CMK (cell line): ENCODE data around the gene PCGF3.

ENCODE experiments used
- DNase-seq: peaks from one replicate; pipeline ENCODE4 v3.0.0-alpha.2; 2010; ENCODE audit warnings: low read depth

PCGF3 gene

DNA sequence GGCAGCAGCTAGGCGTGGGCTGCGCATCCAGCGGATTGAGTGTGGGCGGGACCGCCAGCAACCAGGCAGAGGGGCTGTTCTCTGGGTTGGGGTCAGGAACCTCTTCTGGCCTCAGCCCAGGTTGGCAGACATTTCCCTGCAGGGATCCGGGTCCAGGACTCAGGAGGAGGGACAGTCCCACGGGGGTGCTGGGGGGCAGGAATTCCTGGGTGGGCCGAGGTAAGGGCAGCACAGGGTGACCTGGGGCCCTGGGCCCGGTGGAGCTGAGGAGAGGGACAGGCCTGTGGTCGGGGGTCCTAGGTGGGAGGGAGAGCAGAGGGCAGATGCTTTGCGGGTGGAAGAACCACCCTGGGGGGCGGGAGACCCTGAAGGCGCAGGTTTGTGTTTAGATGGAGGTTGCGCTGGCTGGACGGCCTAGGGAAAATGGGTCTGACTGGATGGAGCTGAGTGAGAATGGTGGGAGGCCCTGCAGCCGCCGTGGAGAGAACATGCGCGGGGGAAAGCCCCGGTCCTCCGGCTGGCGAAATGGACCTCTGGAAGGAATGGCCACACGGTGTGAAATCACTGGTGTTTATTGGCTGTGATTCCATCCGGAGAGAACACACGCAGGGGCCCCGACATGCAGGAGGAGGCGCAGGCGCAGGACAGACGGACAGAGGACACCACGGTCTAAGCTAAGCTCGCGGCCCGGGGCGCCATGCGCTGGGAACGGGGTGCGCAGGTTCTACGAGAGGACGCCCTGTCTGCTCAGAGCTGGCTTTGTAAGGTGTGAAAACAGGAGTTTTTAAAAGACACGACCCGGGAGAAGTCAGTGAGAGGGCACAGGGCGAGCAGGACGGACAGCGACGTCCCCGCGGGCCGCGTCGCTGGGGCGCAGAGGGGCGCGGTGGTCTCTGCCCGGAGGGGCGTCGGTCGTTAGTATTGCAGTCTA, 79.0 kb downstream of the PCGF3 start:
- DNase-seq, result no peak

DNA sequence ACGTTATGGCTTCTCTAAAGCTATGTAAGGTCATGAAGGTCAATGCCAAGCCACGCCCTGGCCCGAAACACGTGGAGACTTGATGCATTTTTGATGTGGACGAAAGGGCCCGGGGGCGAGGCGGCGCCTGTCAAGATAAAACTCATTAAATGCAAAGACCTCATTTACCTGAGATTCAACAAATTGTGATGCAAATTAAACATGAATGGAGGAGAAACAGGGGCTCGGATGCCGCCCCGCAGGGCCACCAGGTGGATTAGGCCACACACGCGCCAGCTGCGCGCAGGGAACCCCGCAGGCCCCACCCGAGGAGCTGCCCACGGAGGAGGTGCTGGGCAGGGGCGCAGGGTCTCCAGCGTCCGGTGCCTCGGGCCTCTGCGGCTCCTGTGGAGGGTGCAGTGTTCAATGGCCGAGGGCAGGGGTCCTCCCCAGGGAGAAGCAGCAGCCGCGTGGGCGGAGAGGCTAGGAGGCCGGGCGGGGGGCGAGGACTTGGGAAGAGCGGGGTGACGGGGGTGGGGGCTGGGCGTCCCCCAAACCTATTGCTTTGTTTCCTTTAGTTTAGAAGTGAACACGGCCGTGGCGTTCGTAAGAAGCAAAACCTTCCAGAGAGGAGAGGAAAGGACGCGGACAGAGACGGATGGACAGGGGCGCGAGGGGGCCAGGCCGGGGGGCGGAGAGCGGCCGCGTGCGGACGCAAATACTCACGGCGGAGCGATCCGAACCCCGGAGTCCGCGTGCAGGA, 79.9 kb downstream of the PCGF3 start:
- DNase-seq, result no peak

DNA sequence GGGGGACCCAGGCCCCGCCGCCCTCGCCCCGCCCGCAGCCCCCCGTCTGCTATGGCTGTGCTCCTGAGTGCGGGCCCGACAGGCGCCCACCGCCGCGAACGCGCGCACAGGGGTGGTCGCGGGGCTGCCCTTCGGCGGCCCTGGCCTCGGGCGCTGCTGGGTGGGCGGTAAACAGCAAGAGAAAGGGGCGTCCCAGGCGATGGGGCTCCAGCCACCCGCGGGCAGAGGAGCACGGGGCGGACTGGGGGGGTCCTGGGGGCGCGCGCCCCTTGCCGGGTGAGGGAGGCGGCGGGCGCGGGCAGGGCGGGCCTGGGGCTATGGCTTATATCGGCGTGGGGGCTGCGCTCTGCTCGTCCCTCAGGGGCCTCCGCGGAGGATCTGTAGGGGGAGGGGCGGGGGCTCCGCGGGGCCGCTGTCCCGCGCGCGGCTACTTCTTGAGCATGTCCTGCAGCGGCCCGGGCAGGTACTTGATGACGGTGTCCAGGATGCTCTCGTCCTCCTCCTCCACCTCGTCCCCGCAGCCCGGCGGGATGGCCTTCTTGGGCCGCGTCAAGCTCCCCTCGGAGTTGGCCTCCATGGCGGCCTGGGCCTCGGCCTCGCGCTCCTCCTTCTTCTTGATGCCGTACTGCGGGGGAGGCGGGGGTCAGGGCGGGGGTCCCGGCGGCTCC, 80.6 kb downstream of the PCGF3 start:
- no peak for DNase-seq

DNA sequence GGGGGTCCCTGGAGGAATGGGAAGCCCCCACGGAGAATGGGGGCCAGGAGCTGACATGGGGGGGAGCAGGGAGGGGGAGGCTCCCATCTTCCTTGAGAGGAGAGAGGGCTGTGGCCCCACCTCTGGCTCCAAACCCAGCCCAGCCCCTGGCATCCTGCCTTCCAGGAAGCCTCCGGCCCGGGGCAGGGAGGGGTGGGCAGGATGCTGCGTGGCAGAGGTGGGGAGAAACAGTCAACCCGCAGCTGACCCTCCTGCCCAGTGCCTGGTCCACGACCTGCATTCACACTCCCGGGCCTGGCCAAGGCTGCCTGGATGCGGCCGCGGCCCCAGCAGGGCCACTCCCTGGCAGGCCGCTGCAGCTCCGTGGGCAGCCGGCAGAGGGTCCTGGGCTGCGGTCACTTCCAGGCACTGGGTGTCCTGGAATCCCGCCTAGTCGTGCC, 81.2 kb downstream of the PCGF3 start:
- DNase-seq, result no peak

DNA sequence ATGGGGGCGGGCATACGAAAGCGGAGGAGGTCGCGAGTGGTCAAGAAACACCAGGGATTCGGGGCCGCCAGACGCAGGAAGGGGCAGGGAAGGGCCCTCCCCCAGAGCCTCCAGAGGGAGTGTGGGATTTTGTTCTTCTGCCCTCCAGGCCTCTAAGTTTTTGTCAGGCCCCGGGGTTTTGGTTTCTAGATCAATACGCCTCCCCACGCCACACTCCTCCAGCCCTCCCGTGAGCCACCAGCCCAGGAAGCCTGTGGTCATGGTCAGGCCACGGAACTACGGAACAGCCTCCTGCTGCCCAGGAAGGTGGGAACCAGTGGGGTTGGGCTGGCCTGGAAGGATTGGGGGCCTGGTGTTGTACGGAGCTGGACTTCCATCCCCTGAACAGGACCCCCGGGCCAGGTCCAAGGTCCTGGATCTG, 81.9 kb downstream of the PCGF3 start:
- DNase-seq, result peak; percentile 41

DNA sequence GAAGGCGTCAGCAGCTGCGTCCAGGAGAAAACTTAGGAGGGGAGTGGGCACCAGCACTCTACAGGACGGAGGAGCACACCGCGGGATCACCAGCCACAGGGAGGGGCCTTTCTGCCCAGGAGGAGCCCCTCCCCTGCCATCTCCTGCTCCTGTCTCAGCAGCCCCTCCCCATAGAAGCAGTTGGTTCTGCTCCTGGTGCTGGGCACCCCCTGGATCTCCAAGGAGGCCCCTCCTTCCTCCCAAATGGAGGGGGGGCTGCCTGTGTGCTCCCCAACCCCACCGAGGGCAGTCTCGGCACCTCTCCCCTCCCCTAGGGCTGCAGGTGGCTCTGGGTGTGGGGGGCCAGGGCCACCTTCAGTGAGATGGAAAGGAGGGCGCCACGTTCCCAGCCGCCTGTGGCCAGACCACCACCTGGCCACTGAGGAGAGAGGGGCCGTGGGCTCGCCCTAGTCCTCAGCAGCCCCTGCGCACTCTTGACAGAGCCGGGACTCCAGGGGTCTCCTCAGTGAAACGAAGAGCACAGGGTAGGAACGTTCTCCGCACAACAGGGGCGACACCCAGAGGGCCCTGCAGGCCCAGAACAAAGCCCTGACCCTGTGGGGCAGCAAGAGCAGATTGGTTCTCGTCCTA, 82.5 kb downstream of the PCGF3 start:
- DNase-seq, result no peak

DNA sequence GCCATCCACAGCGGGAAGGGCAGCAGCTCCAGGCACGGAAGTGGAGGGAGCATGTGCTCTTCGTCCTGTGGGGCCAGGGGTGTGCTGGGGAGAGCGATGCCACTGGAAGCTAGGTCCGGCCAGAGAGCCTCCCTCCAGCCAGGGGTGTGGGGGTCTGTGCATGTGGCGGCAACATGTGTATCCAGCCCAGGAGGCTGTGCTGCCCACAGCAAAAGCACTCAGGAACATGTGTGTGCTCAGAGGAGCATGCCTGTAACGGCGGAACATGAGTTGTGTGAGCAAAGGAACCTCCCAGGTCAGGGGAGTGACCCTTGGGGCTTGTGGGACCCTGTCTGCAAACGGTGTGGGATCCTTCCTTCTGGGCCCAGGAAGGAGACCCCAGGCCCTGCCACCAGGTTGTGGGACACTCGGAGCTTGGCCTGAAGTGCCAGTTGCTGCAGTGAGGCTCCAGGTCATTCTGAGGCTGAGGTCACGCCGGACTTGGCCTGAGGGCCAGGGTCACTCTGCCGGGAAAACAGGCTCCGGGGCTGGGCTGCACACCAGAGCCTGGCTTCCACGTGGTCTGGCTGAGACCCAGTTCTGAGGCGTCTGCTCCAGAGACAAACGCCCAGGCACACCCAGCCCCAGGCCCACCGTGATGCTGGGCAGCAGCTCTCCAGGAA, 83.1 kb downstream of the PCGF3 start:
- no peak for DNase-seq

DNA sequence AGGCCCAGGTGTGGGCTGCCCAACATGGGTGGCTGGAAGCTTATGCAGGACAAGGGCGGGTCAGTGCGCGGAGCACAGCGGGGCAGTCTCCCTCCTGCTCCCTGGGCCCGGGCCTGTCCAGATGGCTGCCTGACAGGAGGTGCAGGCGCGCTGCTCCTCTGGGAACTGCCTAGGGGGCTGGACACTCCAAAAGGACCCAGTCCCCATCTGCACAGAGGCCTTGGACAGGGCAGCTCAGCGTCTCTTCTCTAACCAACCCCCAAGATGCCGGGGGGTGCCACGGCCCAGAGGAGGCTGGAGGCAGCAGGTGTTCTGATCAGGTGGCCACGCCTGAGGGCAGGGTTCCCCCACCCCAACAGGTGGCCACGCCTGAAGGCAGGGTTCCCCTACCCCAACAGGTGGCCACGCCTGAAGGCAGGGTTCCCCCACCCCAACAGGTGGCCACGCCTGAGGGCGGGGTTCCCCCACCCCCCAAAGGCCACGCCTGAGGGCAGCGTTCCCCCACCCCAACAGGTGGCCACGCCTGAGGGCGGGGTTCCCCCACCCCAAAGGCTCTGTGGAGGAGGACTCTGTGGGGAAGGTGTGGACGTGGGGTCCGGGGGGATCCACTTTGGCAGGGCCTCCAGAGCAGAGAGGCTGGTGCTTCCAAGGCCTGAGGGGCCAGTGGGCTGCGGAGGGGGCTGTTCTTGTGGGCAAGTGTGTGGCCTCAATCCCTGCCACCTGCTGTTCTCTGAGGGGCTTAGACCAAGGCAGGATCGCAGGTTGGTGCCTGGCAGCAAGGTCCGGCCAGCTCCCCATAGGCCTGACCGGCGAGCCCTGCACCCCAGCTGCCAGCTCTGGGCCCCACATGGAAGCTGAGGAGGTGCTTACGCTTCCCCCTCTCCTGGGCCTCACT, 84.2 kb downstream of the PCGF3 start:
- DNase-seq, result no peak

DNA sequence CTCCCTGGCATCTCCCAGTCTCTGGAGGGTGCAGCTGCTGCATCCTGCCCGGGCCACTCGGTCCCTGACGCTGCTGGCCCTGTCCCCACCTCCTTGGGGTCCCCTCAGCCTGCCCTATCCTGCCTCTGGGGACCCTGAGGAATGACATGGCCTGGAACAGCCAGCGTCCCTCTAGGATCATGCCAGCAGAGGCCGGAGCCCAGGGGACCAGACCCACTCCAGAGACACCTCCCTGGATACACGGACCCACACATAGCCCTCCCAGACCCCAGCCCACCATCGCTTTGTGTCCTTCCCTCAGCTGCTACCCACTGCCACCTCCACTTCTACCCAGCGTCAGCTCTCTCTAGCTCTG, 84.8 kb downstream of the PCGF3 start:
- DNase-seq, result no peak

DNA sequence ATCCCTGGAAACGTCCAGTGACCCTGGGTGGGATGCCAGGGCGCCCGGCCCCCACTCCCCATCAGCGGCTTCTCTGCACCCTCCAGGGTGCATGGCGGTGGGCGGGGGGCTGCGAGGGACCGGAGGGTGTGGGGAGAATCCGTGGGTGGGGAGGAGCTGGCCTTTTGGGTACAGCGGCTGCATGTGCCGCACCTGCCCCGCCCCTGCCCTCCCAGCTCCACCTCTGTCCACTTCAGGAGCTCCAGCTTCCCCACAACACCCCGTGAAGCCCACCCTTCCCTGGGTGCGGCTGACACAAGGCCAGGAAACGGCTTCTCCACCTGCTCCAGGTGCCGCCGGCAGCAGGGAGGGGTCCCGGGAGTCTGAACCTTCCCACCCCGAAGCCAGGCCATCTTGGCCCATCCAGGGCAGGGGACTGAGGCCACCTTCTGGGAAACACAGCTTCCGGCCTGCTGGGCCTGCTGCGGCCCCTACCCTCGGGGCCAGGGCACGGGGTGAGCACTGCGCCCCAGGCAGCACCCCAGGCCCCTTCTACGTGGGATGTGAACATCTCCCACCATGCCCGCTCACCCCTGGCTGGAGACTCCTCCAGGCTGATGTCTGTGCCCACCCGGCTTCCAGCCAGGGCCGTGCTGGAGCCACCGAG, 85.7 kb downstream of the PCGF3 start:
- DNase-seq, result no peak

DNA sequence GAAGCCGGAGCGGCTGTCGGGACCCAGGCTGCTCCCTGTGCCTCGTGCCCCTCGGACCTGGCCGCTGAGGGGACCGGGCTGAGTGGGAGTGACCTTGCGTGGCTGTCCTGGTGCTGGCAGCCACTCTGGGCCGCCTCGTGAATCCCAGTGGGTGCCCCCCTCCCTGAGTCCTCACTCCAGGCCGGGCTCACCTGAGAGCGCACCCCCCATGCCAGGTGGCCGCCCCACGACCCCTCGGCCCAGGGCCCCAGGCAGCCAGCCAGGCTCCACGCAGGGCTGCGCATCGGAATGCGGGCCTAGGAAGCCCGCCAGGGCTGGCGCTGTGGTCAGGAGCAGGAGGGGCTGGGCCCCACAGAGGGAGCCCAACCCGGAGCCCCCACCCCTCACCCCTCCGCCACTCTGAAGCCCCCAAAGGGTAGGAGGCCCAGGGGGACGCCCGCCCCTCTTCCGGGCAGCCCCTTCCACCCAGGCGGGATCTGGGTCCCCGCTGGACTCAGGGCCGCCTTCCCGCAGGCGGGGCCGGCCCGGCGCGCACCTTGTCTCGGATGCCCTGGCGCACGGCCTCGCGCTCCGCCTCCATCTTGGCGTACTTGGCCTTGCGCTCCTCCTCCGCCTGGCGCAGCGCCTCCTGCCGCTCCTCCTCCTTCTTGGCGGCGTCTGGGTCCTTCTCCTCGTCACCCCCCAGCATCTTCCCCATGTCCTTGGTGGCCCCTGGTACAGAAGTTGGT, 86.4 kb downstream of the PCGF3 start:
- DNase-seq, result no peak

DNA sequence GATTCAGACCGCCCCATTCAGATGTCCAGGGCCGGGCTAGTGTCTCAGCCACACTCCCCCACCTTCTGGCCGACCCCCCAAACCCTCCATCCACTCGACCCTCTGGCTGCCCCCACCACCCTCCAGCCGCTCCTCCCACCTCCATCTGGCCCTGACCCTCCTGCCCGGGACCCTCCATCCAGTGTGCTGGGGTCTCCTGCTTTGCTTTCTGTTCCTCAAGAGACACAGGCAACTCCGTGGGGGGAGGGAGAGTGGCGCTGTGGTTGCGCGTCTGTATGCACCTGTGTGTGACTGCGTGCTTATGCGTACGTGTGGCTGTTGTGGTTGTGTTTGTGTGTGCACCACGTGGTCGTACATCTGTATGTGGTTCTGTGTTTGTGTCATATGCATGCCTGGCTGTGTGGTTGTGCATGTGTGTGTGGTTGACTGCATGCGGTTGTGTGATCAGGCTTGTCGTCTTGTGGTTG, 87.0 kb downstream of the PCGF3 start:
- DNase-seq, result no peak

DNA sequence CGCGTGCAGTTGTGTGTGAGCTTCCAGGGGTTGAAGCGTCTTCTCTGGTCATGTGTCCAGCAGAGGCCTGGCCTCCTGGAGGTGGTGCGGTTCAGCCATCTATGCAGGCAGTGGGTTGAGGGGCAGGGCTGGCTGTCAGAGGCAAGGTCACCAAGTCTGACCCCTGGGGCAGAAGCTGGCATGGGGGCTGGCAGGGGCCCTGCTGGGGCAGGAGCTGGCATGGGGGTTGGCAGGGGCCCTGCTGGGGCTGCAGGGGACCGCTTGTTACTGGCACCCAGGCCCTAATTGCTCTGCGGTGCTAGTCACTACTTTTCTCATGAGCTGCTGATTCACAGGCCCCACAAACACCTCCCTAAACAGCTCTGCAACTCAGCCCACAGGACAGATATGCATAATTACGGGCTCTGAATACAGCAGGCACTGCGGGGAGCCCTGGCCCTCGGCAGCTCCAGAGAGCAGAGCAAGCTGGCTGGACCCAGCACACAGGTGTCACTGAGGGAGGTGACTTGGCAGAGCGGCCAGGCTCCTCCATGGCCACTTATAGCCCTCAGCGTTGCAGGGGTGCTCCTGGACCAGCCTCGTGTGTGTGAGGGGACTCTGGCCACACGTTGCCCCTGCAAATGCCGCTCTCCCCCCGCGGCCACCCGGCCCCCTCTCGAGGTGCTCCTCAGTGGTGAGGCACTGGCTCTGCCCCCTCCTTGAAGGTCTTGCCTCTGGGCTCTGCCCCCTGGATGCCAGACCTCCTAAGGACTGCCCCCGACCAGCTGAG, 87.6 kb downstream of the PCGF3 start:
- DNase-seq, result no peak

DNA sequence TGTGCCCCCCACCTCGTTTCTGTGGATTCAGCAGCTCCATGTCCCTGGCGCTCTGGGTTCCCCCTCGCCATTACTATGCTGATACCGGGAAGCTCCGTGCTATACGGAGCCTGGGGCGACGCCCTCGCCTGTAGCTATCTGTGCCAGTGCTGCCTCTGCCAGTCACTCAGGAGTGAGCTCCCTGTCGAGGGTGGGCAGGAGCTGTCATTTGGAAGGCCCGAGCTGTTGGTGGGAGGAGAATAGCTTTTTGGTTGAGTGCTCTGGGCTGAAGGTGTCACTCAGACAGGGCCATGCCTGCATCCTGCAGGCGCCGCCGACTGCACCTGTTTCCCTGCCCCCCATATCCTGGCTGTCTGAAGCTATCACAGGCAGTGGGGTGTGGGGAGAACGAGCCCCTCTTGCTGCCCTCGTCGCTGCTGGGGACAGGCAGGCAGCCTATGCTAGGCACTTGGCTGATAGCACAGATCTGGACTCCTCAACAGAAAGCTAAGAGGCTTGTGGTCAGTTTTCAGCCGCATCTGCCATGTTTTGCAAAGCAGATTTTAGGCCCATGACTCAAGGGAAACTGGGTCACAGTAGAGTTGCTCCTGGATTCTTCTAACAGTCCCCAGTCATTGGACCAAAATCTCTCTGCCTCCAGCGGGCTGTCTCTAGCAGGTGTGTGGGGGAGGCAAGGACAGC, 88.4 kb downstream of the PCGF3 start:
- DNase-seq, result no peak

DNA sequence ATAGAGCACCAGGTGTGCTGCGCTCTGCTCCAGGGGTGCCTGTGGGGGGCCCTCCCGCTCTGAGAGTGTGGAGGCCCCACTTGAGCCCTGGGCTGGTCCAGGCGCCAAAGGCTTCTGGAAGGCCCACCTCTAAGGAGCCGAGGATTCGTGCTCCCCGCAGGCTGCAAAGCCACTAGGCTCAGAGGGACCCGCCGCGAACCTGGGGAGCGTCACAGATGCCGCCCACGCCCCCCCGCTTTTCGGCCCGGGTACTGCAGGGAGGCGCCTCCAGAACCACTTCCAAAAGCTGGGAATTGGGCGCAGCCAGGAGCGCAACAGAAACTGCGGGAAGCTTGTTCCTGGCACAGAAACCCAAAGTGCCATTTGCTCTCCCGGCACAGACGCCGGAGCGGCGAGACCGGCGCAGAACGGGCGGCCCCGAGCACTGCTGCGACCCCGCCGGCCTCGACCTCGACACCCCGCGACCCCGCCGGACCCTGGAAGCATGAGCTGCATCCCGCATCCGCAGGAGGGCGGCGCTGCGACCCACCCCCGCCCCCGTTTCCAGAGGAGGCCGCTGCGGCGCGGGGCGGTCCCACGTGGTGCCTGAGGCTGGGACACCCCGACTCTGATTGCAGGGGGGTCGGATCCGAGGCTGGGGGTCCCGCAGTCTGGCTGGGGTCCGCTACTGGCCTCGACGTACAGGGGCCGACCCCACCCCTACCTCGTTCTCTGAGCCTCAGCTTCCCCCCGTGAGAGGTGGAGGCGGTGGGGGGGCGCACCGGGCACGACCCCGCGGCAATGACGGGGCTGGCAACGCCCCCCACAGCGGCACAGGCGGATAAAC, 89.5 kb downstream of the PCGF3 start:
- no peak for DNase-seq

DNA sequence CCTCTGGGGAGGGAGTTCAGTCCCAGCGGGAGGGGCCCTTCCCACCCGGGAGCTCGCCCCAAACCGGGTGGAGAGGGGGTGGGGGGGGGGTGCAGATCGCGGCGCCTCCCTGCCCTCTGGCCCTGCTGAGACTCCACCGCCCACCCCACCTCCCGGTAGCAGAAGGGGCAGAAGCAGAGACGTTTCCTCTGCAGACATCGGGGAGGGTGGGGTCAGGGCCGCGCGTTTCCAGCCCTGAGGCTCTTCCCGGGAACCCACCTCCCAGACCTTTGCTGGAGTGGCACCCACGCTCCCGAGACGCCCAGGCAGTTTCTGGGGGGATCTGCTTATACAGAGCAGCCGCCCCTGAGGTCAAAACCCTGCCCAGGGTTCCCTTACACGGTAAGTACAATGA, 90.1 kb downstream of the PCGF3 start:
- DNase-seq, result no peak

DNA sequence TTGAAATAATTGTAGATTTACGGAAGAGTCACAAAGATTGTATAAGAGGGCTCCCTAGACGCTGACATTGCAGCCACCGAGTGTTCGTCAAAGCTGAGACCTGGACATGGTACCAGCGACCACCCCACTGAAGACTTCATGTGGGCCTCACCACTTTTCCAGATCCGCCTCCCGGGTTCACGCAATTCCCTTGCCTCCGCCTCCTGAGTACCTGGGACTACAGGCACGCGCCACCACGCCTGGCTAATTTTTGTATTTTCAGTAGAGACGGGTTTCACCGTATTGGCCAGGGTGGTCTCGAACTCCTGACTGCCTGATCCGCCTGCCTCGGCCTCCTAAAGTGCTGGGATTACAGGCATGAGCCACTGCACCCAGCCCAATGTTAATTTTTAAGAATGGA, 90.6 kb downstream of the PCGF3 start:
- DNase-seq, result no peak
